HG03135 (cell line): ENCODE measurements around the gene UBL7.

Experiments used
- ATAC-seq: cut with Tn5 transposase; IDR thresholded peaks from one replicate; pipeline ENCODE4 v1.9.1; 2021; ENCODE audit warnings: mild to moderate bottlenecking, moderate library complexity; ENCODE audit not compliant: unreplicated experiment

UBL7 gene

DNA sequence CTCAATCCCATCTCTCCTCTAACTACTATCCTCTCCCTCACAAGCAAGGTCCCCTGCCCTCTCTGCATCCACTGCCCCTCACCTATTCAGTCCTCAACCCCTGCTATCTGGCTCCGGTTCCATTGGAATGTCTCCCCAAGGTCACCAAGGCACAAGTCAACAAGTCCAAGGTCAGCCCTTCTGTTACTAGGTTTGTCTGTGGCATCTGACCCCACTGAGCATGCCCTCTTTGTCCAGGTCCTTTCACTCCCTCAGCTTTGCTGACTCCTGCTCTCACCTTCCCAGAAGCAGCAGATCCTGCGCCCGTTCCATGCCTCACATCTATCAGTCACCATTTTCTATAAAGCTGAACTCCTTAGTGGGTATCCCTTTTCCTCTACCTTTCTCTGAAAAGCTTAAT lies 18.9 kb downstream of the UBL7 start:
- ATAC-seq, result no peak

- ATAC-seq, result no peak
Observed at GRCh38 chr15:74441248-74441941, 19.6 kb downstream of the UBL7 start.

GRCh38 chr15:74438721-74439316 lies 22.1 kb downstream of the UBL7 start:
- ATAC-seq, result no peak

DNA sequence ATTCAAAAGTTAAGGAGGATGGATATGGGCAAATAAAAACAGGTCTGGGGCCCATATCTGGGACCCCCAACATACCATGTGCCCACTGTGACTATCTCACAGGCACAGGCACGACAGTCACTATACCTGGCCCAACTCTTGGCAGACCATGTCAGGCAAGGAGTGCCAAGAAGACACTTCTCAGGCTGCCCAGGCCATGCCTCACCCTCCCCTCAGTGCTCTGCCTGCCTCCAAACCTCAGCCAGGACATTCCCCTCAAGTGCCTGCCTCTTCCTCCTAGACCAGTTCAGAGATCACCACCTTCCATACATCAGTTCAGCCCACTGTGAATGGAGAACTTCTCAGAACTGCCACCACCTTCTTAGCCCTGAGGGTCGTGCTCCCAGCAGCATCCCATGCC lies 22.8 kb downstream of the UBL7 start:
- no peak for ATAC-seq

DNA sequence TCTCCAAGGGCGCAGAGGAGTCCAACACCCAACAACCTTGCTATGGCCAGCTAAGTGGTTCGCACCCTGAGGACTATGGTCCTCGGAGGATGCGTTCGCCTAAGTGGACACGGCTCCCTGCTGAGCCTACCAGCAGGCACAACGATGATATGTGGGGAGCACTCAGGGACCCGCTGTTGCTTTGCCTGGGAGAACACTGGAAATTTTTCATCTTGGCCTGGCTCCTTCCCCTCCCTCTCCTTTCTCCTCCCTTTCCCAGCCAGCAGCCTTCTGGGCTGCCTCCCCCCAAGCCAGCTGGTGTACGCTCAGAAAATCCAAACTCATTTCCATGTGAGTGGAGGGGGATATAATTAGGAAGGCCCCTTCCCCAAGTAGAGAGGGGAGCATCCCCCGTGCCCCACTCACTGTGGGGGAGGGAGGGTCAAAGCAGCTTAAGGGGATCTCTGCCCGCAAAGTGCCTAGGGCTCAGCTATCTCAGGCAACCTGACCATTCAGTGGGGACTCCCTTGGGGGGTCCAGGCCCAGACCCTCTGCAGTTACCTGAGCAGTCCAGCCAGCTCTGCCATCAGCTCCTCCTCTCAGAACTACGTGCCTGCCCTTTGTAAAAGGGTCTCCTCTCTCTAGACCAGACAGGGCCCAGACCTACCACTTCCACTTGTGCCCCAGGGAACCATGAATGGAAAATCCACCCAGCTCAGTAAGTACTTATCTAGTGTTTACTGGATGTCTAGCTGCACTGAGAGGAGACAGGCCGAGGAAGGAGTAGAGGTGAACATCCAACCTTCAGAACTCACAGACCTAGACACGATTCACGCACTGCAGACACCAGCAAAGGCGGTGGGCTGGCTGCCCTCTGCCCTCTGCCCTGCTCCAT lies 26.5 kb downstream of the UBL7 start:
- no peak for ATAC-seq

GRCh38 chr15:74433592-74434262 lies 27.2 kb downstream of the UBL7 start, which contains the start of gene SEMA7A:
SEMA7A (minus strand) TSS chr15:74433958; CDS start chr15:74433918, 40 bp downstream.
- peak; percentile 71 for ATAC-seq

DNA sequence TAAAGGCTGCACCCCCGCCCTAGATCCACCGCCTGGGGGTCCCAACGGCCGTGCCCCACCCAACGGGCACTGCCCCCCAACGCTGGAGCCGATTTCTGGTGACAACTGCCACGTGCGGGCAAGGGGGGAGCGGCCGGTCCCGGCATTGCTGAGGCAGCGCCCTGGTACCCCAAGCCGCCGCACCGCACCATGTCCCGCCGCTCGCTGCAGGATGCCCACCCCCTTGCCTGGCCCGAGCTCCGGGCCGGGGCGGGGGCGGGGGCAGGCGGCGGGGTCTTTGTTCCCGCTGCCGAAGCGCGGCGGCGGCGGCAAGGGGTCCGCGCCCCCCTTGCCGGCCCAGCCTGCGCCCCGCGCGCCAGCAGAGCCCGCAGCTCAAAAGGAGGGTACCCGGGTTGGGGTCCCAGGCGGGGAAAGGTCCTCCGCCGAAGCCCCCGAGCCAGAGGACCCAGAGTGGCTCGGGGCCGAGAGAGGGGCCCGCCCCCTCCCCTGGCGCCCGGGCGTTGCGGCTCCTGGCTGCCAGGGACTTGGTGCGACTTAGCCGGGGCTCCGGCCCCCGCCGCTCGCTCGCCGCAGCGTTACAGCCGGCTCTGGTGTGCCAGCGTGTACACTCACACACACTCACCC lies 27.9 kb downstream of the UBL7 start:
- no peak for ATAC-seq

- ATAC-seq, result no peak
Observed at GRCh38 chr15:74432271-74432967, 28.5 kb downstream of the UBL7 start.

GRCh38 chr15:74431645-74432044 lies 29.3 kb downstream of the UBL7 start:
- no peak for ATAC-seq

GRCh38 chr15:74431116-74431515 lies 29.8 kb downstream of the UBL7 start:
- ATAC-seq, result no peak

DNA sequence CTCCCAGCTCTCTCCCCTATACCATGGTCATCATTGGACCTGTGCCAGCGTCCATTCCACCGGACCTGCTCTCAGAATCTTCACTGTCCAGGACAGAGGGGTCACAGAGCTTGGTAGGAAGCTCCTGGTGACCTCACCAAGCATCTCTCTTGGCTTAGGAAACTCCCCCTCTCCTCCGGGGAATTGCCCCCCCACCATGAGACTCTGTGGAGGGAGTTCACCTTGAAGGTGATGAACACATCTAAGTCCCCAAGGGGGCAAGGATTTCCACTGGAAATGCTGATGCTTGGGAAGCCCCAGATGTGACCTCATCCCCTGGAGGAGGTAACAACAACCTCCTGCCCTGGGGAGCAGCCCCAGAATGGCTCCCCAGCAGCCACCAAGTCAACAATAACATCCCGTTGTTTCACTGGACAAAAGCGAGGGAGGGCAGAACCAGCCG lies 30.4 kb downstream of the UBL7 start:
- no peak for ATAC-seq

- ATAC-seq, result no peak
Observed at GRCh38 chr15:74429781-74430400, 31.1 kb downstream of the UBL7 start.

DNA sequence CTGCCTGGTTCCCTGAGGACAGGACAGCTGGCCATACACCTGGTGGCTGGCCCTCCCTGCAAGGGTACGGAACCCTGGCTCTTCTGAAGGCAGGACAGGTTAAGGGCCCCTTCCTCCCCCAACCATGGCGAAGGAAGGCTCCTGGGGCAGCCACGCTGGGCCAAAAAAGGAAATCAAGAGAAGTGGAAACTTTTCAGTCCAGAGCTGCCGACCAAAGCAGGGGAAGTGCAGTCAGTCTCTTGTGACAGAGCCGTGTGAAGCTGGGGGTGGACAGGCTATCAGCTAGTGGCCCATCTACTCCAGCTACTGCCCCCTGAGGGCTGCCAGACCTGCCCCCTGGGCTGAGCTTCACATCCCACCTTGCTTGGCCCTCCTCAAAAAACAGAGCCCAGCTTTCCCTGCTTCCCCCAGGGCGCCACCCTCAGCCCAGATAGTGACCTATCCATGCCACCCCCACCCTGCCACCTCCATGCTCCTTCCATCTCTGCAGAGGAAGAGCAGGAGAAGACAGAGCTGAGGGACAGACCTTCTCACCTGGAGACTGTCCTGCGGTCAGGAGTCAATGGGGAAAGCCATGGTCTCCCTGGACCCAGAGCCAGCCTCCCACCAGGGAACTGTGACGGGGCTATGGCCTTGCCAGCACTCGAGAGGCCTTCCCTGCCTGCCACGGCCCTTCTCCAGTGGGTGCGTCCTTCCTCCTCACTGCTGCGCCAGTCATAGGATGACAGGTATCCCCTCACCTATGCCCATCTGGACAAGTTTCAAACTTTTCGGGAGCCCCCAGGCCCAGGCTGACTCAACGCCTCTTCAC lies 31.8 kb downstream of the UBL7 start:
- no peak for ATAC-seq

- ATAC-seq, result no peak
Observed at GRCh38 chr15:74428442-74428787, 32.5 kb downstream of the UBL7 start.

GRCh38 chr15:74427607-74428441 lies 33.1 kb downstream of the UBL7 start:
- ATAC-seq, result no peak

DNA sequence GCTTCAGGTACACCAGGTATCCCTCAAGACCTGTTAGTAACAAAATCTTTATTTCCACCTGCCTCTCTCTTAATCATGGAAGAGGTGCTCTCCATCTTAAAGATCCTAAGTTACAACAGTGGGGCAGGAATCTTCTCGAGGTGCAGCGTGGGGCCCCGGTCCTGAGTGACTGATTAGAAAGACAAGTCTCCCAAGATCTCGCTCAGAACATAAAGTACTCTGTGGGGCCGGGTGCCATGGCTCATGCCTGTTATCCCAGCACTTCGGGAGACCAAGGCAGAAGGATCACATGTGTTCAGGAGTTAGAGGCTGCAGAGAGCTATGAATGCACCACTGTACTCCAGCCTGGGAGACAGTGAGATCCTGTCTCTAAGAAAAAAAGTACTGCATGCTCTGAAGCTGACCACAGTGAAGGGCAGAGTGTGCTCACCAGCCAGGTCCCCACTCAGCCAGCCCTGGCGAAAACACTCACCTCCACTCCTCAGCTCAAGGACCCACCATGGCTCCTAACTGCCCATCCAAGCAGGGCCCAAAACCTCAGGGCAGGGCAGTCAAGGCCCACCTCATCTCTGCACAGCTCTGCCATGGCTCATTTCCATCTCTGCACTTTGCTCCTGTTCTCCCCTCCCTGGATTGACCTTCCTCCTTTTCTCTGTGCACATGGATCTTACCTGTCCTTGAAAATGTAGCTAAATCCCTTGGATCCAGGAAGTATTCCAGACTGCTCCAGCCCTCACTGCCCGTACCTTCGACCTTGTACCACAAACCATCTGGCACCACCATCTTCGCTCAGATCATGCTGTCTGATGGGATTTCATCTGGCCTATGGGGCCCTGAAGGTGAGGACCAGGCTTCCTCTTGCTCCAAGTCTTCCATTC lies 34.3 kb downstream of the UBL7 start:
- ATAC-seq, result no peak

- no peak for ATAC-seq
Observed at GRCh38 chr15:74425630-74426029, 35.3 kb downstream of the UBL7 start.
